Caco-2 (cell line): Measurements from ENCODE around the gene TEN1. TPM values are rescaled to one million over a fixed set of nuclear protein-coding genes. Genes with fewer than 3 reads are reported as not detected.

Source experiments
- BruUV-seq: library from RNA; stranded (reverse); fragments of 400-500 nt; replicated peaks from 2 replicates; lab custom pipeline; 2021; lab: Mats Ljungman, UMichigan
- CTCF ChIA-PET: fragments of 300-600 bp; sonication (Branson Sonifier 250); formaldehyde crosslinking; loops from one replicate; lab custom pipeline; 2022; ENCODE audit warnings: antibody characterized with exemption; lab: Charles Lee
- POLR2A ChIA-PET: fragments of 300-600 bp; sonication (Branson Sonifier 250); formaldehyde crosslinking; loops from one replicate; lab custom pipeline; 2022; ENCODE audit warnings: antibody characterized with exemption; lab: Charles Lee
- DNase-seq, 2 experiments: peaks; one replicate each; pipeline versions ENCODE4 v3.0.0 to v3.0.0-alpha.2; 2020 to 2022
- H3K27me3 ChIP-seq: replicated peaks from 2 replicates; pipeline ENCODE4 v1.6.0; 2011; ENCODE audit warnings: low read length; ENCODE audit not compliant: control insufficient read depth, insufficient read depth
- H3K36me3 ChIP-seq: 2 replicates; pipeline ENCODE4 v1.5.1; 2011; ENCODE audit warnings: low read length; ENCODE audit not compliant: control insufficient read depth, insufficient read depth
- H3K4me1 ChIP-seq: fragments of 250-450 bp; sonication (Bioruptor Pico); 2 replicates; pipeline ENCODE4 v1.5.1; 2020; ENCODE audit warnings: mild to moderate bottlenecking
- H3K4me3 ChIP-seq: 2 replicates; pipeline ENCODE4 v1.5.1; 2011; ENCODE audit warnings: low read depth, mild to moderate bottlenecking, control low read depth, low read length
- H3K9me3 ChIP-seq: fragments of 250-450 bp; sonication (Bioruptor Pico); 2 replicates; pipeline ENCODE4 v1.5.1; 2020; ENCODE audit warnings: mild to moderate bottlenecking, moderate library complexity
- H3K27ac Mint-ChIP-seq: one replicate; pipeline ENCODE4 v1.8.0; 2022; ENCODE audit warnings: mixed read lengths; ENCODE audit not compliant: unreplicated experiment
- H3K27me3 Mint-ChIP-seq: one replicate; pipeline ENCODE4 v1.8.0; 2022; ENCODE audit warnings: mixed read lengths; ENCODE audit not compliant: insufficient read depth, unreplicated experiment
- H3K36me3 Mint-ChIP-seq: one replicate; pipeline ENCODE4 v1.8.0; 2022; ENCODE audit warnings: mild to moderate bottlenecking, mixed read lengths; ENCODE audit not compliant: insufficient read depth, unreplicated experiment
- H3K4me1 Mint-ChIP-seq: one replicate; pipeline ENCODE4 v1.8.0; 2022; ENCODE audit warnings: low read depth, mixed read lengths; ENCODE audit not compliant: unreplicated experiment
- H3K4me3 Mint-ChIP-seq: one replicate; pipeline ENCODE4 v1.8.0; 2022; ENCODE audit warnings: mild to moderate bottlenecking, moderate library complexity, mixed read lengths; ENCODE audit not compliant: unreplicated experiment
- H3K9me3 Mint-ChIP-seq: one replicate; pipeline ENCODE4 v1.8.0; 2022; ENCODE audit warnings: mixed read lengths; ENCODE audit not compliant: unreplicated experiment
- intact Hi-C: fragments of 100-400 bp; cut with micrococcal nuclease; formaldehyde crosslinking; loops from one replicate; pipeline ENCODE4 v1.10.0; 2022; ENCODE audit not compliant: unreplicated experiment
- total RNA-seq: library from RNA; stranded (reverse); gene quantifications from 2 replicates; pipeline ENCODE4 v1.2.3, GENCODE V29; 2022
- TF ChIP-seq, protein P1 (sequence below), 2 experiments: fragments of 200-600 bp in 1 of 2; IDR thresholded peaks; 1 replicate in 1 of 2; 2 replicates in 1 of 2; pipeline versions ENCODE4 v1.5.1 to v1.8.0; 2011 to 2022; ENCODE audit warnings: antibody characterized with exemption in 1 of 2, control low read depth in 1 of 2, inconsistent platforms in 1 of 2, low read depth in 1 of 2, low read length in 1 of 2, mild to moderate bottlenecking in 1 of 2, moderate library complexity in 1 of 2; ENCODE audit not compliant: insufficient read depth in 1 of 2, severe bottlenecking in 1 of 2, unreplicated experiment in 1 of 2

The TEN1 gene
- total RNA-seq, 1 experiment from 2014 or later, result 20.3 TPM

DNA sequence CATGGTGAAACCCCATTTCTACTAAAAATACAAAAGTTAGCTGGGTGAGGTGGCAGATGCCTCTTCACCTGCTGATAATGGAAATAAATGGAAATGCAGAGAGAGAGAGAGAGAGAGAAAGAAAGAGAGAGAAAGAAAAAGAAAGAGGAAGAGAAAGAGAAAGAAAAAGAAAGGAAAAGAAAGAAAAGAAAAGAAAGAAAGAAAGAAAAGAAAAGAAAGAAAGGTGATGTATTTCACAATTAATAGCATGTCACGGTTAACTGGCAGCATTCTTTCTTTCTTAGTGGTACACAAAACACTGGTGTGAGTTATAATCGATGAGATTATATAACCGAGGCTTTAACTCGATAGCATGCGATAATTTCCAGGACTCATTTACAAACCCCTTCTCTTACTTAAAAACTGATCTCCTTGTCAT, 3.3 kb upstream of the TEN1 start:
- no peaks in the 10 kb centered on the region for H3K9me3 Mint-ChIP-seq
- no peaks in the 10 kb centered on the region for H3K9me3 ChIP-seq
- H3K27me3 ChIP-seq, result no peaks in the 10 kb centered on the region
- peaks cover 28% of the 10 kb centered on the region for H3K4me1 ChIP-seq
- no peaks in the 10 kb centered on the region for H3K27me3 Mint-ChIP-seq
- intact Hi-C loops, result loop anchor here (10.0 kb wide), 1 partner anchor 191 kb away; the partner anchor contains the start of gene UNK
- no peak overlapping the region for H3K4me3 ChIP-seq
- TF ChIP-seq, protein P1, sequence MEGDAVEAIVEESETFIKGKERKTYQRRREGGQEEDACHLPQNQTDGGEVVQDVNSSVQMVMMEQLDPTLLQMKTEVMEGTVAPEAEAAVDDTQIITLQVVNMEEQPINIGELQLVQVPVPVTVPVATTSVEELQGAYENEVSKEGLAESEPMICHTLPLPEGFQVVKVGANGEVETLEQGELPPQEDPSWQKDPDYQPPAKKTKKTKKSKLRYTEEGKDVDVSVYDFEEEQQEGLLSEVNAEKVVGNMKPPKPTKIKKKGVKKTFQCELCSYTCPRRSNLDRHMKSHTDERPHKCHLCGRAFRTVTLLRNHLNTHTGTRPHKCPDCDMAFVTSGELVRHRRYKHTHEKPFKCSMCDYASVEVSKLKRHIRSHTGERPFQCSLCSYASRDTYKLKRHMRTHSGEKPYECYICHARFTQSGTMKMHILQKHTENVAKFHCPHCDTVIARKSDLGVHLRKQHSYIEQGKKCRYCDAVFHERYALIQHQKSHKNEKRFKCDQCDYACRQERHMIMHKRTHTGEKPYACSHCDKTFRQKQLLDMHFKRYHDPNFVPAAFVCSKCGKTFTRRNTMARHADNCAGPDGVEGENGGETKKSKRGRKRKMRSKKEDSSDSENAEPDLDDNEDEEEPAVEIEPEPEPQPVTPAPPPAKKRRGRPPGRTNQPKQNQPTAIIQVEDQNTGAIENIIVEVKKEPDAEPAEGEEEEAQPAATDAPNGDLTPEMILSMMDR (IDR thresholded peaks at IDR 0.05; ENCODE audit: insufficient read depth in 1 of 2, low read depth in 1 of 2, low read length in 1 of 2, severe bottlenecking in 1 of 2, unreplicated experiment in 1 of 2), result no peak
- BruUV-seq, result no TSS peak
- H3K4me3 Mint-ChIP-seq, result peak overlapping the region; percentile 38
- DNase-seq, result no peak
- H3K36me3 Mint-ChIP-seq, result peaks cover 68% of the 10 kb centered on the region
- ChIA-PET CTCF (no interaction called here), POLR2A (no interaction called here)
- peaks cover 22% of the 10 kb centered on the region for H3K4me1 Mint-ChIP-seq
- H3K36me3 ChIP-seq, result no peaks in the 10 kb centered on the region; the same call in 1 of the 2 replicates
- H3K27ac Mint-ChIP-seq, result peak overlapping the region; percentile 40

DNA sequence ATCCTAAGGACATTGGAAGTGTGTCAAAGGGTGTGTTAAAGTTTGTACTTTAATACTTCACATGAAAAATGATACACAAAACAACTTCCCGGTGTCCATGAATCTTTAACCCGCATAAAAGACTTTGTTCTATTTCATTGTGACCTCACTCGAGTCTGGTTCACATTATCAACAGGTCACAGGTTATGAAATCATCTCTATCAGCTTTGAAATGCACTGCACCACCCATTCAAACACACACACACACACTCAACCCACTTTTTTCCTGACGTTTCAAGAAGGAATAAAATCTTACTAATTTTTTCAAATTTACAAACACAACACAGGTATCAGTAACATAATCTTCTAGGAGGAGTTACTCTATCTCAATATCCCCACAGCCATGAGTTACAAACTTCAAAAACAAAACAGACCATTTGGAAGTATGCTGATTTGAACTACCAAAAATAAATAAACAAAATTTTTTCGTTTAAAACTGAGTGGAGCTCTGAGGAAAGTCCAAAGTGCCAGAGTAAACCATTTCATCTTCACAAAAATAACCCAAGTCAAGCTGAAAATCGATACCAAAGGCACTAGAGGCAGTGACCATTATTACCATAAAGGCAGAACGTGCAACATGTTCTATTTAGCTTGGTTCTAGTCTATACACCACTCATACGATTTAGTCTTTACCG, 2.7 kb upstream of the TEN1 start:
- H3K4me1 ChIP-seq, result peaks cover 31% of the 10 kb centered on the region
- no peaks in the 10 kb centered on the region for H3K27me3 ChIP-seq
- Mint-ChIP-seq H3K4me1 (peaks cover 28% of the 10 kb centered on the region), H3K27me3 (no peaks in the 10 kb centered on the region), H3K27ac (peak overlapping the region; percentile 40), H3K4me3 (peak overlapping the region; percentile 38), H3K36me3 (peaks cover 63% of the 10 kb centered on the region), H3K9me3 (no peaks in the 10 kb centered on the region)
- intact Hi-C loops, result loop anchor here (10.0 kb wide), 1 partner anchor 192 kb away; the partner anchor contains the start of gene UNK
- H3K36me3 ChIP-seq, result no peaks in the 10 kb centered on the region; the same call in 1 of the 2 replicates
- no peaks in the 10 kb centered on the region for H3K9me3 ChIP-seq
- TSS peak; percentile 9 for BruUV-seq
- ChIA-PET CTCF (interaction anchor here (1.0 kb wide), 1 partner anchor 71 kb away, joined by 3 read pairs; the partner anchor contains the start of gene MRPL38), POLR2A (no interaction called here)
- no peak overlapping the region for H3K4me3 ChIP-seq
- TF ChIP-seq, protein P1 (IDR thresholded peaks at IDR 0.05; ENCODE audit: insufficient read depth in 1 of 2, low read depth in 1 of 2, low read length in 1 of 2, severe bottlenecking in 1 of 2, unreplicated experiment in 1 of 2), result no peak
- DNase-seq, result no peak

DNA sequence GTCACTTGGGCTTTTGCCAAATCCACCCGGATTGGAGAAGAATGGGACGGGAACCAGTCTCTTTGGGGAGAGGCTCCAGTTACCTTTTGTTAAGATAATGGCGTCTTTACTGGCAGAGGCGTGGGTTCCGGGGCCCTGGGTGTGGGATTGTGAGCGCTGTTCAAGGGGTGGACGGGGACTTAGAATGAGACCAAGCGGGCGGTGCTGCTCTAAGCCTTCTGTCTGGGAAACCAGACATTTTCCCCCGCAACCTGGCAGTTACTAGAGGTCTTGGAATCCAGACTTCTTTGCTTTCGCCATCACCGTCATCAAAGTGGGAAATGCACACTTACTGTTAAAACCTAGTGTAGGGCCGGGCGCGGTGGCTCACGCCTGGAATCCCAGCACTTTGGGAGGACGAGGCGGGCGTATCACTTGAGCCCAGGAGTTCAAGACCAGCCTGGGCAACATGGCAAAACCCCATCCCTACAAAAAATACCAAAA, 706 bp downstream of the TEN1 start:
- ChIA-PET POLR2A (interaction anchor here (0.6 kb wide), 2 partner anchors 33 to 246 kb away, joined by 3 to 5 read pairs; no protein-coding TSS in a partner anchor), CTCF (no interaction called here)
- H3K27me3 ChIP-seq, result no peaks in the 10 kb centered on the region
- H3K4me1 ChIP-seq, result peaks cover 60% of the 10 kb centered on the region
- TSS peak; percentile 76 for BruUV-seq
- H3K9me3 Mint-ChIP-seq, result no peaks in the 10 kb centered on the region
- DNase-seq, result no peak
- H3K27me3 Mint-ChIP-seq, result no peaks in the 10 kb centered on the region
- H3K27ac Mint-ChIP-seq, result peak overlapping the region; percentile 100
- H3K4me3 Mint-ChIP-seq, result peak overlapping the region; percentile 97
- peak overlapping the region; percentile 88 for H3K4me3 ChIP-seq
- no peaks in the 10 kb centered on the region for H3K36me3 ChIP-seq
- H3K36me3 Mint-ChIP-seq, result peaks cover 37% of the 10 kb centered on the region
- TF ChIP-seq, protein P1 (IDR thresholded peaks at IDR 0.05; ENCODE audit: insufficient read depth in 1 of 2, low read depth in 1 of 2, low read length in 1 of 2, severe bottlenecking in 1 of 2, unreplicated experiment in 1 of 2), result no peak
- H3K4me1 Mint-ChIP-seq, result peaks cover 46% of the 10 kb centered on the region
- no peaks in the 10 kb centered on the region for H3K9me3 ChIP-seq
- intact Hi-C loops, result loop anchor here (1.0 to 10.0 kb wide), 4 partner anchors 9 to 195 kb away; partner anchors contain the start of gene UNK
